Neural progenitor cell (in vitro differentiated cells): Measurements from ENCODE around the gene CACNA1B.
"Not testable (repeated sequence)": the region's sequence is repeated elsewhere in the genome, so short reads cannot be mapped to it uniquely, and the experiment has no call there.

ENCODE experiments used
- CTCF ChIP-seq: fragments of 200-600 bp; sonication (generic); IDR thresholded peaks from 2 replicates; pipeline ENCODE4 v1.5.1; 2017; ENCODE audit warnings: antibody characterized with exemption, mild to moderate bottlenecking
- EZH2 ChIP-seq: fragments of 200-600 bp; sonication (generic); IDR thresholded peaks from 2 replicates; pipeline ENCODE4 v1.6.1; 2017; ENCODE audit warnings: antibody characterized with exemption, mild to moderate bottlenecking, moderate library complexity
- EZH2phosphoT487 ChIP-seq: fragments of 200-600 bp; sonication (generic); IDR thresholded peaks from 2 replicates; pipeline ENCODE4 v1.6.1; 2017; ENCODE audit warnings: antibody characterized with exemption

- not testable (repeated sequence) for TF ChIP-seq CTCF, EZH2phosphoT487, EZH2
Observed at GRCh38 chr9:137877506-137878122, at the start of gene CACNA1B.
